HG03354 (cell line): ENCODE data around the gene RSAD1.

ENCODE experiments used
- ATAC-seq: cut with Tn5 transposase; IDR thresholded peaks from one replicate; pipeline ENCODE4 v1.9.1; 2021; ENCODE audit warnings: mild to moderate bottlenecking; ENCODE audit not compliant: unreplicated experiment, poor library complexity, severe bottlenecking

The RSAD1 gene

DNA sequence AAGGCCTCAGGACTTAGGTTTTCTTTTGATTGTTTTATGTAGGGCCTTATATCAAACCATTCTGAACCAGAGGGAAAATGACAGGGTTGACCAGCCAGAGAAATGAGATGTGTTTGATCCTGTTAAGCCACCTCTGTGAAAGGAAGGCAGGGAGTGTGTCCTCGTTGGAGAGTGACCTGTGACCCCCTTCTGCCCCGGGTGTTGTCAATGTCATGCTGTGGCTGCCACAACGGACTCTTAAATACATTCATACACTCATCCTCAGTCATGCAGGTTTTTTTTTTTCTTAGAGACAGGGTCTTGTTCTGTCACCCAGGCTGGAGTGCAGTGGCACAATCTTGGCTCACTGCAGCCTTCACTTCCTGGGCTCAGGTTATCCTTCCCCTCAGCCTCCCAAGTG lies 35.7 kb downstream of the RSAD1 start:
- no peak for ATAC-seq

DNA sequence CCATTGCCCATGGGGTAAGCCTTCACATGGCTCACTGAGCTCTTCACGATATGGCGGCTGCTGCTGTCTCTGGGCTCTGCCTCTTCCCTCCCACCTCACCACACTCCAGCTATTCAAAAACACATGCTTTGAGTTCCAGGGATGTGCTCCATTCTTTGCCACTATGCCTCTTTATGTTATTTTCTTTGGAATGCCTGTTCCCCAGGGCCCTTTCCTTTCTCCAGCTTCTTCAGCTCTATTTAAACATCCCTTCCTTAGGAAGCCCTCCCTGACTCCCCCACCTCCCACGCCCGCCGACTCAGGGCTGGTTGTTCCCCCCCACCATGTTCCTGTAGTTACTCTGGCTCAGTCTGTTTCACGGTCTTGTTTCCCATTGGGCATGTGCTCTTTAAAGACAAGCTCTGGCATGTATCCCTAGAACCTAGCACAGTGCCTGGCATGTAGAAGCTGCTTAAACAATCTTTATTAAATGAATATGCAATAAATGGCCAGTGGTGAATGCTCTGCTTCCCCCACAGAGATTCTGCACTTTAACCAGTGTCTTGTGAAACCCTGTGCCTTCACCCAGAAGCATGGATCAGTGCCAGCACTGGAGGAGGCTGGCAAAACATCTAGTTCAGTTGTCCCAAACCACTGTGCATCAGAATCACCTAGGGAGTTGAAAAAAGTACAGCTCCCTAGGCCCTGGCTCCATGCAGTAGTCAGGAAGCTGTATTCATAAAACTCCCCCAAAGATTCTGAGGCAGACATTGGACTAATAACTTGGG lies 36.5 kb downstream of the RSAD1 start:
- no peak for ATAC-seq

DNA sequence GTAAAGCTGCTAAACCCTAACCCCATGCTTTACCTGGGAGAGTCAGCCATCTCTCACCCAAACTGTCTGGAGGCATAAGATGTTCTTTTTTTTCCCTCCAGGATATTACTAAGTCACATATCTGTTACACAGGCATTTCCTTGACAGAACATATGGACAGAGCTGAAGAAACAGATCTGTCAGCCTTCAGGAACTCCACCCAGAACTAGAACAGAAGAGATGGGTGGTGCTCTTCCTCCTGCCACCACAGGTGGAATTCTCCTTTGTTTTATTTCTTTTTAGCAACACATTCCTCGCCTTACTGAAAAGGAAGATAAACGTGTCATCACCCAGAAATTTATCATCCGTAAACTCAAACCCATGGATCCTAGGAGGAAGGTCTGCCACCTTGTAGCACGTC lies 38.4 kb downstream of the RSAD1 start:
- ATAC-seq = no peak

- ATAC-seq = no peak
Observed at GRCh38 chr17:50517504-50518383, 39.1 kb downstream of the RSAD1 start.

DNA sequence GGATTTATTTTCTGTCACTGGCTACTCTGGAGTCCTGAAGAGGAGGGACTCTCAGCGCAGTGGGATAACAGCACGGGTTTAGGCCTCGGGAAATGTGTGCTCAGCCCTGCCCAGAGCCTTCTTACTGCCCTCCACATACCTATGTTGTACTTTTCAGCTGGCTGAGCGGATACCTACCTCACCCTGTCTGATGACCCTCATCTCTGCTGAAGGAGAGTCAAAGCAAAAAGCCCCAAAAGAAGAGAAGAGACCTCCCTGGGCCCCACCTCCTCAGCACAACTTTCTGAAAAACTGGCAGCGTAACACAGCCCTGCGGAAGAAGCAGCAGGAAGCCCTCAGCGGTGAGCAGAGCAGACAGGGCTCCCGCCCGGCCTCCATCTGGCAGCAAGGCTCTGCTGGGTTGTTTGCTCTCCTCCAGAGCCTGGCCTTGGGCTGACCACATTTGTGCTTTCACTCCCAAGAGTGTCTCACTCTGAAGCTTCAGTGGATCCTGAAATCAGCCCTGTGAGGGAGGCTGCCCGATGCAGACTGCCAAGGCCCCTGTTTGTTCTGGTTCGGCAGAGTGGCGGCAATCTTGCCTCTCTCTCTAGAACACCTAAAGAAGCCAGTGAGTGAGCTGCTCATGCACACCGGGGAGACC lies 39.8 kb downstream of the RSAD1 start:
- no peak for ATAC-seq

DNA sequence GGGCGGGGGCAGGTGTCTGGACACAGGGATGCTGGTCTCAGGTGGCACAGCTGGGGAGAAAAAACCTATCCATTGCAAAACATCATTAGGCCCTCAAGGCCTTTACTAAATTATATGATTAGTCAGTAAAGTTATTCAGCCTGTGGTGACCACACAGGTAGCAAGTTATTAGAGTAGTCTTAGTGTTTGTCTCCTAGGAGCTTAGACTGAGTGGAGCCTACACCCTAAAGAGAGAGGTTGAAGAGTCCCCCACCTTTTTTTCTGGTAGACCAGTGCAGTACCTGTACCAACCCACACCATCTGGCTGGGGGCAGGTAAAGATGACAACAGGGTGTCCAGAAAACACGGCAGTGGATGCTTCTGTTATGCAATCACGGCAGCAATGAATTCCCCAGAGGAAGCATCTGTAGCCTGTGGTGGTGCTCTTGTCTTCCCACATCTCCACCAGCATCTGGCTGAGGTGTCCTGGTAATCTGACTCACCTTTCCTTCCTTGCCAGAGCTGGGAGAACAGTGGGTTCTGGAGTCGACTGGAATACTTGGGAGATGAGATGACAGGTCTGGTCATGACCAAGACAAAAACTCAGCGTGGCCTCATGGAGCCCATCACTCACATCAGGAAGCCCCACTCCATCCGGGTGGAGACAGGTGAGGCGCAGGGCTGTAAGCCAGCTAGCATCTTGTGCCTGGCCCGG lies 40.6 kb downstream of the RSAD1 start:
- no peak for ATAC-seq

GRCh38 chr17:50520483-50520882 lies 41.8 kb downstream of the RSAD1 start:
- no peak for ATAC-seq

DNA sequence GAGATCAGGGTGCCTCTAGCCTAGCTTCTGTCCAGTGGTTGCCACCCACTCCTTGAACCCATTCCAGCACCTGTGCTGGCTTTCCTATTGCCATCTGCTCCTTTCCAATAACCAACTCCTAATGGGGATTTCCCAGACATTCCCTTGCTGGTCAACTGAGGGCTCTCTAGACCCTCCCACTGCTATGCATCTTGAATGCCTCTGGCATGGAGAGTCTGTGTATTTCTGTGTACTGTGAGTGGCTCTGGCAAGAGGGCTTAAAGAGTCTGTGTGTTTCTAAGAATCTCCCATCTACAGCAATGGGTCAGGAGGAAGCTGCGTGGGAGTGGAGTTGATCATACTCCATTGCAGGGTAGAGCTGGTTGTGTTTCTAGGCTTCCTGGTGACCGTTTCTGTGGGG lies 42.9 kb downstream of the RSAD1 start:
- no peak for ATAC-seq

- no peak for ATAC-seq
Observed at GRCh38 chr17:50522766-50523165, 44.1 kb downstream of the RSAD1 start.

GRCh38 chr17:50523208-50523607 lies 44.5 kb downstream of the RSAD1 start:
- no peak for ATAC-seq

GRCh38 chr17:50524838-50525237 lies 46.2 kb downstream of the RSAD1 start:
- ATAC-seq = no peak

DNA sequence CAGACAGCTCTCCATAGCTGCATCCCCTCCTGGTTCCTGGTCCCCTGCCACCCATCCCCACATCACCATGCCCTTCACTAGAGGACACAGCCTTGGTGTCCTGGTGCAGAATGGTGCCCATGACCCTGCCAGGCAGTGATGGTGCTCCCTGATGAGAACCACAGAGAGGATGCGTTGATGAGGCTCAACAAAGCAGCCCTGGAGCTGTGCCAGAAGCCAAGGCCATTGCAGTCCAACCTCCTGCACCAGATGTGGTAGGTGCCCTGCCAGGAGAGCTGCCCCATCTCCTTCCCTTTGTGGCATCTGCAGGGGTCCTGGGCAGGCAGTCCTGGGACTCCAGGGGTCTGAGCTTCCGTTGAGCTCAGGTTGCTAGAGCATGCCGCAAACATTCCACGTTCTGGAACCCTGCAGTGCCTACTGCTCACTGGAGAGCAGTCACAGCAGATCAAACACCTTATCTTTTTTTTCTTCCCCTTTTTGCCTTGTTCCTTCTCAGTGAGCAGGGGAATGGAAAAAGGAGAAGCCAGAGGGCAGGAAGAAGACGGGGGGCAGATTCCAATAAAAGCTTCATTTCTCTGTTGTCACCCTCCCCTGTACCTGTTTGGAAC lies 48.6 kb downstream of the RSAD1 start:
- no peak for ATAC-seq

GRCh38 chr17:50527949-50528474 lies 49.4 kb downstream of the RSAD1 start:
- ATAC-seq = no peak

GRCh38 chr17:50529849-50530248 lies 51.2 kb downstream of the RSAD1 start:
- ATAC-seq = no peak

GRCh38 chr17:50531428-50532025 lies 52.9 kb downstream of the RSAD1 start:
- ATAC-seq = no peak

- no peak for ATAC-seq
Observed at GRCh38 chr17:50532452-50533024, 53.9 kb downstream of the RSAD1 start, which contains the start of gene EPN3. TSS of gene EPN3 (plus strand) at chr17:50532735. CDS start at chr17:50536557, 3,822 bp downstream.

DNA sequence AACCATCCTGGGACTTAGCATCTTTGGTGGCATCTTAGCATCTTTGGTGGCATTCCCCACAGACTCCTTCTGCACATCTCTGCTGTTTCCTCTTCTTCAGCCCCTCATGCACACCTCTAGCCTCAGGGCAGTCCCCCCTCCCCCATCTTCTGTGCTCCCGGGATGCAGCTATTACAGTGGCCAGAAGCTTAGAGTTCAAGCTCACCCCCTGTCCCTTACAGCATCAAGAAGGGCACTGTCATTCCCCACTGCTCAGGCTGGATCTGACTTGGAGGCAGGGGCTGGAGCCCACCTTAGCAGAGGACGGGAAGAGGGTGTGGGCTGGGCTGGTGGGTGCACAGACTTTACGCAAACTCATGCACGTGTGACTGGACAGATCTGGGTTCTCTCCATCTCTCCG lies 54.5 kb downstream of the RSAD1 start:
- no peak for ATAC-seq

- no peak for ATAC-seq
Observed at GRCh38 chr17:50533720-50534148, 55.1 kb downstream of the RSAD1 start.
